A172 (cell line): ENCODE measurements around the gene RELA. TPM values are rescaled to one million over a fixed set of nuclear protein-coding genes. Genes with fewer than 3 reads are reported as not detected.

Experiments used
- DNase-seq: peaks from one replicate; pipeline ENCODE4 v3.0.0-alpha.2; 2015; ENCODE audit warnings: low spot score
- total RNA-seq: library from RNA; depleted of rRNA; stranded (reverse); fragments of >200 nt; shearing (Covaris generic); gene quantifications from 2 replicates; pipeline ENCODE4 v1.2.3, GENCODE V29; 2014

Gene RELA
- total RNA-seq, 1 experiment from 2014 or later = 24.9 TPM

DNA sequence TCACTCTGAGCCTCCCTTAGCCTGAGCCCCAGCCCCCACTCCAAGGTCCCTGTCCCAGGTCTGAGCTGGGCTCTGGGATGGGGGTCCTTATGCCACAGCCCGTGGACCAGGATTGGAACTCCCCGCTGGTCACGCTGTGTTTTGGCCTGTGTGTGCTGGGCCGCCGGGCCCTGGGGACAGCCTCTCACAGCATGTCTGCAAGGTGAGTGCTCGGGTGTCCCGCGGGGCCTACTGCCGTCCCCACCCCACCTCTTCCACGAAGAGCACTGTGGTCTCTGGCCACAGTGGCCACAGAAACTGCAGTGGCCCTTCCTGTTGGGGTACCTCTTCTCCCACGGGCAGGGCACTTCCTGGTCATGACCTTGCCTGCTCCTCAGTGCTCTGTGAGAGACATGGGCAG, 28.3 kb downstream of the RELA start:
- DNase-seq = no peak

DNA sequence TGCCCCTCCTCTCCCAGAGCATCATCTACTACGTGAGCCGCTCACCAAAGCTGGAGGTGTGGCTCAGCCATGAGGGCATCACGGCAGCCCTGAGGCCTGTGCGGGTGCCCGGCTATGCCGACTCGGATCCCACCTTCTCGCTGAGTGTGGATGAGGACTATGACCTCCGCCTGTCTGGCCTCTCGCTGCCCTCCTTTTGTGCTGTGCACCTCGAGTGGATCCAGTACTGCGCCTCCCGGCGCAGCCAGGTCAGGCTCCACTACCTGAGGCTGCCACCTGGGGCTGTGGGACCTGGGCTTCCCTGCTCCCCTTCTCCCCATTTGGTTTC, 28.6 kb downstream of the RELA start:
- DNase-seq = no peak

DNA sequence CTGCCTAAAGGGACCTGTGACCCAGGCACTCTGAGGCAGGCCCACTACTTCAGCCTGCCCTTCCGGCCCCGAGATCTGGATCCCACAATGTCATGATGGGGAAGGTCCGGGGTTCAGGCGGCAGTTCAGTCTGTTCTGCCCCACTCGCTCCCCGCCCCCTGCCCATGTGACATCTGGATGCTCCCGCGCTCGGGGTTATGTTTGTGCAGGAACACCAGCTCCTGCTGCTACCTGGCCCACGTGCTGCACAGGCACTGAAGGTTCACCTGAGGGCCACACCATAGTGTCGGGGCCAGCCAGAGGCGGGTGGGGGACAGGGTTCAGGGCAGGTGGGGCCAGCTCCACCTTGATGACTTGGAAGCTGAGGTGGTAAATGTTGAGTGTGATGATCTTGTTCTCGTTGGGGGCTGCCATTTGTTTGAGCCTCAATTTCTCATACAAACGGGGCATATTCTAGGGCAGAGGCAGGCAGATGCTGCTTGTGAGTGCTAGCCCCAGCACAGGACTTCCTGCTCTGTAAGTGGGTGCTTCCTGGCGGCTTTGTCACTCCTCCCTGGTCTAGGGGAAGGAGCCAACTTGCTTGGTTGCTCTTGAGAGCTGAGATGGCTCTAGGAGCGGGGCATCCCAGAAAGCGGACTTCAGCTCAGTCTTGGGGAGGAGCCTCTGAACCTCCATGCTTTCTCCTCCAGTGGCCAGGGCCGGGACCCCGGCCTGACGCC, 29.2 kb downstream of the RELA start:
- DNase-seq = no peak

DNA sequence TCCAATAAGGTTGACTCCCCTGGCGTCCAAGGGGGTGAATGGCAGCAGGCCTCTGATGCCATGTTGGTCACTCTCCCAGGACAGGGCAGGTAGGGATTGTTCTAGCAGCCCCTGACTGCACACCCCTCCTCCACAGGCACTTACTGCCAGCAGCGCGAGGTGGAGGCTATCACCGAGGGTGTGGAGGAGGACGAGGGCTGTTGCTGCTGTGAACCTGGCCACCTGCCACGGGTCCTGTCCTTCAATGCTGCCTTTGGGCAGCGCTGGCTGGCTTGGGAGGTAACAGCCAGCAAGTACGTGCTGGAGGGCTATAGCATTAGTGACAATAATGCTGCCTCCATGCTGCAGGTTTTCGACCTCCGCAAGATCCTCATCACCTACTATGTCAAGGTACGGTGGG, 32.5 kb downstream of the RELA start:
- DNase-seq = no peak

DNA sequence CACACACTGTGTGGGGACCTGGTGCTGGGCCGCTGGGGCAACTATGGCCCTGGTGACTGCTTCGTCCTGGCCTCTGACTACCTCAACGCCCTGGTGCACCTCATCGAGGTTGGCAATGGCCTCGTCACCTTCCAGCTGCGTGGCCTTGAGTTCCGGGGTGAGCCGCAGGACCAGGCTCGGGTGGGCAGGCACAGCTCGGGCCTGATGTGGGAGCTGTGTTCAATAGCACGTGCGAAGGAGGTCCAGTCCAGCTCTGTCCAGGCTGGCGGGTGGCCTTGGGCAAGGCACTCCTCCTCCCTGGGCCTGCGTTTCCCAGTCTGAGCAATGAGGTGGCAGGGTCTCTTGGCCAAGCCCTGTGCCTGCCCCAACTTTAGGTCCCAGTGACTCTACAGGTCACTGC, 33.1 kb downstream of the RELA start:
- no peak for DNase-seq

DNA sequence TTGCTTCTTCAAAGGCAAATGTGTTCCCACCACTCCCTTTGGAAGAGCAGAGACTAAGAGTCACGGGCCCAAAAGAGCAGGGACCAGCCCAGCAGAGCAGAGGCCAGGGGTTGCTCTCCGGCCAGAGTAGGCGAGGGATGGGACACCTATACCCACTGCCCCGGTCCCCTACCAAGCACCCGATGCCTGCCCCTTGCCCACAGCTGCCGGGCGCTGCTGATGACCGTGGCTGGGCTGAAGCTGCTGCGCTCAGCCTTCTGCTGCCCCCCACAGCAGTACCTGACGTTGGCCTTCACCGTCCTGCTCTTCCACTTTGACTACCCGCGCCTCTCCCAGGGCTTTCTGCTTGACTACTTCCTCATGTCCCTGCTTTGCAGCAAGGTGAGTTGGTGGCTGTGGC, 35.5 kb downstream of the RELA start:
- no peak for DNase-seq

DNA sequence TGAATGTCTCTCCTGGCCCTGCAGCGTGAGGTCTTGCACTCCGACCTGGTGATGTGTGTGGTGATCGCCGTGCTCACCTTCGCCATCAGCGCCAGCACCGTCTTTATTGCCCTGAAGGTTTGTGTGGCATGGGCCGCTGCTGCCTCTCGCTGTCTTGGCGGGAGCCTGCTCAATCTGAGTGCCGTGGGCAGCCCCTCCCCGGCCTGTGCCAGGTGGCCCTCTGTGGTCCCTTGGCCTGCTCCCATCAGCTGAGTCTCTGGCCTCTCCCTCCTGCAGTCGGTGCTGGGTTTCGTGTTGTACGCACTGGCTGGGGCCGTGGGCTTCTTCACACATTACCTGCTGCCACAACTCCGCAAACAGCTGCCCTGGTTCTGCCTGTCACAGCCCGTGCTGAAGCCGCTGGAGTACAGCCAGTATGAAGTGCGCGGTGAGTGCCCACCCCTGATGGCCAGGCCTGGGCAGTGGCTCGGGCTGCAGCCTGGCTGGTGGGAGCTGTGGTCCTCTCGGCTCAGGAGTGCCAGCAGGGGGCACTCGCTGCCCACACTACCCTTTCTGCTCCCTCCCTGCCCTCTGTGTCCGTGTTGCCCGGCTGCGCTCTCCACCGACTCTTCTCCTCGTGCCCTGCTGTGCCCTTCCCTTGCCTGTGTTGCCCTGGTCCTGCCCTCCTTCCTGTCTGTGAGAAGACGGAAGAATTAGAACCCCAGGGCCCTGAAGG, 36.9 kb downstream of the RELA start:
- DNase-seq = no peak

DNA sequence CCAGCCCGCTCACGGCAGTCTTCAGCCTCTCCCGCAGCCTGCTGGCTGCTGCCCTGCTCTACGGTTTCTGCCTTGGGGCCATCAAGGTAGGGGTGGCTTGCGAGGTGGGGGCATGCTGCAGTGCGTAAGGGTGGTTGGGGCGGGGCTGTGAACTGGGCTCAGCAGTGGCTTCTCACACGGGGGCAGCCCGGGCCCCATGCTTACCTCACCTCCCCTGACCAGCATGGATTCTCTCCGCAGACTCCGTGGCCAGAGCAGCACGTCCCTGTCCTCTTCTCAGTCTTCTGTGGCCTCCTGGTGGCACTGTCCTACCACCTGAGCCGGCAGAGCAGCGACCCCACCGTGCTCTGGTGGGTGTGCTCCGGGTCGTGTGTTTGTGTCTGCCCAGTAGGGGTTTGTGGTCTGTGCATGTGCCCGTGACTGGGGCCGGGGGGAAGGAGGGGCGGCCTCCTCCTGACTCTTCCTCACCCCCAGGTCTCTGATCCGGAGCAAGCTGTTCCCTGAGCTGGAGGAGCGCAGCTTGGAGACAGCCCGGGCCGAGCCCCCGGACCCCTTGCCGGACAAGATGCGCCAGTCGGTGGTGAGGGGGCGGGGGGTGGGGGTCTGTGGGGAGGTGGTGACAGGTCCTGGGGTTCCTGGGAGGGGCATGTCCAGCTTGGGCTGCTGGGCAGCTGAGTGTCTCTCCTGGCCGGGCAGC, 37.6 kb downstream of the RELA start:
- no peak for DNase-seq

DNA sequence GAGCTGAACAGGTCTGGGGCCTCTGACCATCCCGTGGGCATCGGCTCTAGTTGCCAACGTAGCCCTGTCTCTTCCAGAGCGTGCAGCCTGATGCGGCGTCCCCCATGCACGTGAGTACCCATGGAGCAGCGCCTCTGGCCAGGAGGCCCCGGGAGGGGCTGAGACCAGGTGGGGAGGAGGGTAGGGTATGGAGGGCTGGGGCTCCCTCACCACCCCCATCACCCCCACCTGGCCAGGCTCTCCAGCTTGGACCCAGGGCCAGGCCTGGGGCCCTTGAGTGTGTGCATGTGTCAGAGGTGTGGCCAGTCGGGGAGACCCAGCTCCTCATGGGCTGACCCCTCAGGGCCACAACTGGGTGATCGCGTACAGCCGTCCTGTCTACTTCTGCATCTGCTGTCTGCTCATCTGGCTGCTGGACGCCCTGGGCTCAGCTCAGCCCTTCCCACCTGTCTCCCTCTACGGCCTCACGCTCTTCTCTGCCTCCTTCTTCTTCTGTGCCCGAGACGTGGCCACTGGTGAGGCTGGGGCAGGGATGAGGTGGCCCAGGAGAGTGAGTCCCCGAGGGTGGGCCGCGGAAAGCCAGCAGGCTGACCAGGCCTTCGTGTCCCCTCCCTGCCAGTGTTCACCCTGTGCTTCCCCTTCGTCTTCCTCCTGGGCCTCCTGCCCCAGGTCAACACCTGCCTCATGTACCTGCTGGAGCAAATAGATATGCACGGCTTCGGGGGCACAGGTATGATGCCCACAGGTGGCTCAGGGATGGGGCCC, 38.7 kb downstream of the RELA start:
- no peak for DNase-seq

DNA sequence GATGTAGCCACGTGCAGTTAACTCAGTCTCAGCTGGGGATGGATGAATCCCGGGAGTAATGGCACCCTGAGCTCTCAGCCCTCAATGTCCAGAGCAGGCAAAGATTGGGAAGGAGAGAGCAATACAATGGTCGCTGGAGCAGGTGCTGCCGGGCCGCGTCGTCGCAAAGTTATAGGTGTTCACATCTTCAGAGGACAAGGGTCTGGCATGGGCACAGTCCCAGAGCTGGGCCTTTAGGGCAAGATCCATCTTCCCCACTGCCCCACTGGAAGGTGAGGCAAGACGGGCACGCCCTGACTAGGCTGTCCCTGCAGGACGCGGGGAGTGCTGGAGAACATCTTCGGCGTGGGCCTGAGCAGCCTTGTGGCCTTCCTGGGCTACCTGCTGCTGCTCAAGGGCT, 39.5 kb downstream of the RELA start:
- DNase-seq = no peak

DNA sequence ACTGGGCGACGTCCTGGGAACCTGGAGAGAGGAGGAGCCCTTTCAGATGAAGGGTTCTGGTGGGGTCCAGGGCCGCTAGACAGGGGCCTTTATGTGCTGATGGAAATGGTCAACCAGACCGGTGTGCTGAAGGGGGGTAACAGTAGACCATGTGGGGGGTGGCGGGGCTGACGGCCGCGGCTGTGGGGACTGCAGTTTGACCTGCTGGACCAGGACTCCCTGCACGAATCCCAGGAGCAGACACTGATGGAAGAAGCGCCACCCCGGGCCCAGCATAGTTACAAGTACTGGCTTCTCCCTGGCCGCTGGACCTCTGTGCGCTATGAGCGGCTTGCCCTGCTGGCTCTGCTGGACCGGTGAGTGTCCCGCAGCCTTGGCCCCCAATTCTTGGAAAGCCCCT, 40.7 kb downstream of the RELA start:
- DNase-seq = no peak

DNA sequence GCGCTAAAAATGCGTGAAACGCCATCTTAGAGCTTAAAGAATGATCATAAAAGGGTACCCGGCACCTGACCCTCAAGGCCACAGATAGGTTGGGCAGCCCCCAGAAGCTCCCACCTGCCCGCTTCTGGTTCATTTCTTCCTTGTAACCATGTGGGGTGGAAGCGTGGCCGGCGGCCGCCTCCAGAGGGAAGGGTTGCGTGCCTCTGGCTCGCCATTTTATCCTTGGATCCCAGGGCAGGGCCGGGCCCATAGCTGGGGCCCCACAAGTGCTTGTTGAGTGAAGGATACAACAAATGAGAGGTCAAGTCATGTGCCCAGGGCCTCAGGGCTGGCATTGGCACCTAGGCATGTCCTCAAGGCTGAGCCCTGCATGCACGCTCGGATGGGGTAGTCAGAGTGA, 41.3 kb downstream of the RELA start:
- no peak for DNase-seq

DNA sequence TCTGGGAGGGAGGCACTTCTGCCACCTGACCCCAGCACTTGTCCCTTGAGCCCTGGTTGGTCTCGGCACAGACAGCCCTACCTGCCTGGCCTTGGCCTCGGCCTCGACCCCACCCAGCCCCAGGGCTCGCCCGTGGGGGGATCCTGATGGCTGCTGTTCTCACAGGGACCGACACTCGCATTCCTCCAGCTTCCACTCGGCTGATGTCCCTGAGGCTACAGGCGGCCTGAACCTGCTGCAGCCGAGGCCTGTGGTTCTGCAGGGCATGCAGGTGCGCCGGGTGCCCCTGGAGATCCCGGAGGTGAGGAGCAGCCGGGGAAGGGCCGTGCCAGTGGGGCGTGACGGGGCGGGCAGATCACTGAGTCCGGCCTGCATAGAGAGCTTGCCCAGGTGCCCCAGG, 42.0 kb downstream of the RELA start:
- DNase-seq = no peak

DNA sequence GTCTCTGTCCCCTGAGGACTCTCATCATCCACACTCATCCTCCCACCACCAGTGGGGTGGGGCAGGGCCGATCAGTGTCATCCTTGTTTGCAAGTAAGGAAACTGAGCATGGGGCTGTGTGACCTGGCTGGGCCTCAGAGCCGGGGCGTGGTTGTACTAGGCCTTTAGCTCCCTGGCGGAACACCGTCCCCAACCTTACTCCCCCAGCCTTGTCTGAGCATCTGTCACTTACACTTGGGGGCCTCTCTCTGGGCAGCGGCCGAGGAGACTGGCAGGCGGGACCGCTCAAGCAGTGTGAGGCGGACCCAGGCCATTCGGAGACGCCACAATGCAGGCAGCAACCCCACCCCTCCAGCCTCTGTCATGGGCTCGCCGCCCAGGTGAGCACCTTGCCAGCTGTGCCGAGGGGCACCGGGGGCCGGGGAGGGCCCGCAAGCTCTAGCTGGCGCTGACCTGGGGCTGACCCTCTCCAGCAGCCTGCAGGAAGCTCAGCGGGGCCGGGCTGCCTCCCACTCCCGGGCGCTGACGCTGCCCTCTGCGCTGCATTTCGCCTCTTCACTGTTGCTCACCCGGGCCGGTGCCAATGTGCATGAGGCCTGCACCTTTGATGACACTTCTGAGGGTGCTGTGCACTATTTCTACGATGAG, 43.3 kb downstream of the RELA start:
- DNase-seq = no peak

DNA sequence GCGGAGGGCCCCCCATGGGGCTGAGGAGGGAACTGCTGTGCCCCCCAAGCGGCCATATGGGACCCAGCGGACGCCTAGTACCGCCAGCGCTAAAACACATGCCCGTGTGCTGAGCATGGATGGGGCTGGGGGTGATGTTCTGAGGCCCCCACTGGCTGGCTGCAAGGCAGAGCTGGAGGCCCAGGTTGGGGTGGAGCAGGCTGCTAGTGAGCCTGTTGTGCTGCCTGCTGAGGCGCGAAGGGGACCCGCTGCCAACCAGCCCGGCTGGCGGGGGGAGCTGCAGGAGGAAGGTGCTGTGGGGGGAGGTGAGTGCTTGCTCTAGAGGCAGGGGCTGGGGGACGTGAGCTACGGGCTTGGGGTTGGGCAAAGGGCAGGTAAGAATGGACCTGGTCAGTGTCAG, 44.0 kb downstream of the RELA start:
- no peak for DNase-seq

DNA sequence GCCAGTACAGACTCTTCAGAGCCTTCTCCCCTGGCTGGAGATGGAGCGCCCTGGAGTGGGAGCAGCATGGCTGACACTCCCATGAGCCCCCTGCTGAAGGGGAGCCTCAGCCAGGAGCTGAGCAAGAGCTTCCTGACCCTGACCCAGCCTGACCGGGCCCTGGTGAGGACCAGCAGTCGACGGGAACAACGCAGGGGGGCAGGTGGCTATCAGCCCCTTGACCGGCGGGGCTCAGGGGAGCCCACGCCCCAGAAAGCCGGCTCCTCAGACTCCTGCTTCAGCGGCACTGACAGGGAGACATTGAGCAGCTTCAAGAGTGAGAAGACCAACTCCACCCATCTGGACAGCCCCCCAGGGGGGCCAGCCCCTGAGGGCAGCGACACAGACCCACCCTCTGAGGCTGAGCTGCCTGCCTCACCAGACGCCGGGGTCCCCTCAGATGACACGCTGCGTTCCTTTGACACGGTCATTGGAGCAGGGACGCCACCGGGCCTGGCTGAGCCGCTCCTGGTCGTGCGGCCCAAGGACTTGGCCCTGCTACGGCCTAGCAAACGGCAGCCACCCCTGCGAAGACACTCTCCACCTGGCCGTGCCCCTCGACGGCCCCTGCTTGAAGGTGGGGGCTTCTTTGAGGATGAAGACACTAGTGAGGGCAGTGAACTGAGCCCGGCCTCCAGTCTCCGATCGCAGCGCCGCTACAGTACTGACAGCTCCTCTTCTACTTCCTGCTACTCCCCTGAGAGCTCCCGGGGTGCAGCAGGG, 44.5 kb downstream of the RELA start:
- no peak for DNase-seq

DNA sequence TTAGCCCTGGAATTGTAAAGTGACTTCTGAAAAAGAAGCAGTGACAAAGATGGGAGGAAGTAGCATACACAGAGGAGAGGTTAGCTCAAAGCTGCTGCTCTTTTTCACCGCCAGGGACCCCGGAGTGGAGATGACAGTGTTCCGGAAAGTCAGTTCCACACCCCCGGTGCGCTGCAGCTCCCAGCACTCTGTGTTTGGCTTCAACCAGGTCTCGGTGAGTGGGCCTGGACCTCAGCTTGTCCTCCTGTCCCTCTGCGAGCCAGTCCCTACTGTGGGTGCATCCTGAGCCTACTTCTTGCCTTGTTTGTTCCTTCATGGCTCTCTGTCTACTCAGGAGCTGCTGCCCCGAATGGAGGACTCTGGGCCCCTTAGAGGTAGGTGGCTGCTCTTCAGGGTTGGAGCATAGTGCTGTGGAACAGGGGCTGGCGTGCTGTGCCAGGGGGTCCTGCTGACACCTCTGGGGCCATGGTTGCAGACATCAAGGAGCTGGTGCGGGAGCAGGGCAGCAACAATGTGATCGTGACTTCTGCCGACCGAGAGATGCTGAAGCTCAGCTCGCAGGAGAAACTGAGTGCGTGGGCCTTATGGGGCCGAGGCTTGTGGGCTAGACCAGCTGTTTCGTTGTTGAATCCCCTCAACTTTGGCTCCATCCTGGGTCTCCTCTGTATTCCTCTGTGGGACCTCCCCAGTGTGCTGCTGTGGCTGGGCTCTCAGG, 45.4 kb downstream of the RELA start:
- no peak for DNase-seq

DNA sequence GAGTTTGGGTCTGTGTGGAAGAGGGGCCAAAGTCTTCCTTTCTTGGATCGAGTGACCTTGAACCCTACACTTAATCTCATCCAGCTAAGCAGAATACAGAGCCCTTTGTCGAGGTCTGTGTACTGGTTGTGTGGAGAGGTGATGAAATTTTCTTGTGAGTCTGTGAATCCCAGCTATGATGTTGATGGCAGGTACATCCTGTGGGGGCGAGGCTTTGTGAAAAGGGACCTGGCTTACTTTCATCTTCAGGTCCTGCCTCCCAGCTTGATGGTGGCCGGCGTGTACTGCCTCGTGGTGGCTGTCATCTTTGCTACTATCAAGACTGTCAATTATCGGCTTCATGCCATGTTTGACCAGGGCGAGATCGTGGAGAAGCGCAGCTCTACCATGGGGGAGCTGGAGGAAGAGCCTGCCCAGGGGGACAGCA, 46.1 kb downstream of the RELA start:
- DNase-seq = no peak

DNA sequence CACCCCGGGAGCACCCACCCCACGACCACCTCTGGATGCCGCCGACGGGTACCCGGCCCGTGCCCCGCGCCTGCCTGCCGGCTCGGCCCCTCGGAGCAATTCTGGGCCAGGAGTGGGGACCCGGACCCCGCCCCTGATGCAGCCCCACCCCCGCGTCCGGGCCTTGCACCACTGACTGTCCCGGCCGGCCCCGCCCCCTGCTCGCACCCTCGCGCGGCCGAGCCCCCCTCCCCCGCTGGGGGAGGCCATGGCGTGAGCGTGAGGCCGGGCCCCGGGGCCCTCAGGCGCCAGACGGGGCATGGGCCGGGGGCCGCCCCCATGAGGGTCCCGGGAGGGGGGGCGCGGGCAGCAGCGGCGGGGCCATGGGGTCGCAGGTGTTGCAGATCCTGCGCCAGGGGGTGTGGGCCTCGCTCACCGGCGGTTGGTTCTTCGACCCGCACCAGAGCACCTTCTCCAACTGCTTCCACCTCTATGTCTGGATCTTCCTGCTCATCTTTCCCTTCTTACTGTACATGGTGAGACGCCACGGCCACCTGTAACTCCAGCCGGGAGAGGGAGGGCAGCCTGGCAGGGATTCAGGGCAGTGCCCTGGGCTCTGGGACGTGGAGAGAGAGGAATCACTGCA, 46.7 kb downstream of the RELA start:
- no peak for DNase-seq
